HG03280 (cell line): ENCODE data around the gene ADCK1.
"Not testable (repeated sequence)": the region's sequence is repeated elsewhere in the genome, so short reads cannot be mapped to it uniquely, and the experiment has no call there.

ENCODE experiments used
- ATAC-seq: cut with Tn5 transposase; IDR thresholded peaks from one replicate; pipeline ENCODE4 v1.9.1; 2021; ENCODE audit warnings: mild to moderate bottlenecking, moderate library complexity; ENCODE audit not compliant: unreplicated experiment

The ADCK1 gene

DNA sequence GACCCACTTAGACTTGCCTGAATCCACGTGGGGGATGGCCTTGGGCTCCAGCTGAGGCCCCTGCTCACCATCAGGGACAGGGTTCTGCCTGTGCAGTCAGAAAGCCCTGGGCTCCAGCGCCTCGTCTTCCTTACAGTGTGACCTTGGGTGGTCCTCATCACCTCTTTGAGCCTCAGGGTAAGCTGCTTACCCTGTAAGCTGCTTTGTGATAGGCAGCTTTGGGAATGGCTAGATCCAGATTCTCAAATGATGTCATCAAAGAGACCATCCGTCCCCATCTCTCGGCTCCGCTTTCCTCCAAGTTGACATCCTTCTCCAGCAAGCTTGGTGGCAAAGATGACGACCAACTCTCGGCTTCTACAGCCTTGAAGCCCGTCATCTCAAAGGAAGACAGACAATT lies 127.0 kb downstream of the ADCK1 start:
- no peak for ATAC-seq

DNA sequence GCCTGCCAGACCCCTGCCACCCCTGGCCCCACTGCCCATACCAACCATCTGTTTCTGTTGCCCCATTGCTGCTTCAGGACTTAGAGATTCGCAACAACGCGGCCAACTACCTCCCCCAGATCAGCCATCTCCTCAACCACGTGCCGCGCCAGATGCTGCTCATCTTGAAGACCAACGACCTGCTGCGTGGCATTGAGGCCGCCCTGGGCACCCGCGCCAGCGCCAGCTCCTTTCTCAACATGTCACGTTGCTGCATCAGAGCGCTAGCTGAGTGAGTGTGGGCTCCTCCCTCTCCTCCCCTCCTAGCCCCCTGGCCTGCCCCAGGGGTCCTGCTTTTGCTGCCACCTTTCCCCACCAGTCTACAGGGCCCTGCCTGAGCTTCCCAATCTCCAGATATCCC lies 131.5 kb downstream of the ADCK1 start:
- no peak for ATAC-seq

DNA sequence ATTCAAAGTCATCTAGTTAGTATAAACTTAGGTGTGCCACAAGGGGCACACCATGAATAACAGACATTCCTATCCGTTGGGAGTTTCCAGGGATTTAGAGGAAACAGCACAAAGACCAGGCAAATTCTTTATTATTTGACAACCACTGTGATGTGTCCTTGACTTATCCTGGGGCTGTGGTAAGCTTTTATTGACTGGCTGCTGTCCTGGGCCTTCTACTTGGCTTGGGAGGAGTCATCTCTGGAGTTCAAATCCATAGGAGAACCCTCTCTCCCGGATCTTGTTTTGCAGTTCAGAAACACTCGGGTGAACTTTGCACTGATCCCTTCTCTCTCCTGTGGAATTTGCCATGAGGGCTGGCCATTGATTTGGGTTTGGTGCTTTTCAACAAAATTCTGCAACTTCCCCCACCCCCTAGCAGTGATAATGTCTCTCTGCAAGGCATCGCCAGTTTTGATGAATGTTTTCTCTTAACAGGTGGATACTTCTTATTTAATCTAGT lies 136.3 kb downstream of the ADCK1 start:
- no peak for ATAC-seq

GRCh38 chr14:77947372-77947771 lies 147.5 kb downstream of the ADCK1 start:
- ATAC-seq = no peak

DNA sequence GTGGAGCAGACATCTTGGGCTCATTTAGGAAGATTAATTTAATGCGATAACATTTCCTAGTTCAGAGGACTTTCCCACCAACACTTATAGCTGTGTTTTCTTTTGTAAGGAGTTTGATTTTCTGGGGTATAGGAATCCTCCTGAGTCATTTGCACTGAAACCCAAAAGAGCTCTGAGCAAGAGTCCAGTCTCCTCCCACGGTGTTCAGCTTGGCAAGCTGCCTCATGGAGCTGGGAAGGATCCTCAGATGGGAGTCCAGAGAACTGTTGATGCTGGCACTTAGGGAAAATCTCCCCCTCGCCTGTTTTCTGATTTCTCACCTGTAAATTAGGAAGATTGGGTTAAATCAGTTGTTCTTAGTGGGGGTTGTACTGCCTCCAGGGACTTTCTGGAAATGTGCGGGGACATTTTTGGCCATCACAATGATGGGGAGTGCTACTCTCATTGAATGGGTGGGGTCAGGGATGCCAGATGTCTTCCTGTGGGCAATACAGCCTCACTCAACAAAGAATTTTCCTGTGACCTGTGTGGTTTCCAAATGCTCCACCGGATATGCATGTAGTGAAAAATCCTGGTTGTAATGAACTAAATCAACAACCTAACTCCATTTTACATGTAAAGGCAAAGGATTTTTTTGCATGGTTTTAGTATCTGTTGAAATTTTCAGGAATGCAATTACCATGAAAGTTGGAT lies 150.6 kb downstream of the ADCK1 start:
- no peak for ATAC-seq

- no peak for ATAC-seq
Observed at GRCh38 chr14:77955816-77956484, 156.0 kb downstream of the ADCK1 start.

GRCh38 chr14:77959686-77960085 lies 159.8 kb downstream of the ADCK1 start:
- not testable (repeated sequence) for ATAC-seq

DNA sequence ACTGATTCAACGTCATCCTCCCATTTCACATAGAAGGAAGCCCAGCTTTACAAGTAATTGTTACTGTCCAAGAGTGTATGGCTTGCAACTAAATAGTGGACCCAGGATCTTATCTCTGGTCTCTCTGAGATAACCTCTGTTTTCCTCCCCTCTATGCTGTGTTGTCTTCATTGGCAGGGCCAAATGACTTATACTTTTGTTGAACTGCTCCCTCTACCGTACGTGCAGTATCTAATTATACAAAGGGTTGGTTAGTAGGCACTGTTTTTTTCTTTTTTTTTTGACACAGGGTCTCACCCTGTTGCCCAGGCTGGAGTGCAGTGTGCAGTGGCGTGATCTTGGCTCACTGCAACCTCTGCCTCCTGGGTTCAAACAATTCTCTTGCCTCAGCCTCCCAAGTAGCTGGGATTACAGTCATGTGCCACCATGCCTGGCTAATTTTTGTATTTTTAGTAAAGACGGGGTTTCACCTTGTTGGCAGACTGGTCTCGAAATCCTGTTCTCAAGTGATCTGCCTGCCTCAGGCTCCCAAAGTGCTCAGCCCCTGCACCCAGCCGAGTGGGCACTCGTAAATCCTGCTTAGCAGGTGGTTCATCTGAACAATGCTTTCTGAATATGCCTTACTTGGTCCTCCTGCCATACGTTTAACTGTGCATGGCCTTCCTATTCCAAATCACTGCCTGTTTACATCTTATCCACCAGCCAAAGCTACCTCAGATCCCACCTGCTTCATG lies 162.1 kb downstream of the ADCK1 start:
- ATAC-seq = no peak

DNA sequence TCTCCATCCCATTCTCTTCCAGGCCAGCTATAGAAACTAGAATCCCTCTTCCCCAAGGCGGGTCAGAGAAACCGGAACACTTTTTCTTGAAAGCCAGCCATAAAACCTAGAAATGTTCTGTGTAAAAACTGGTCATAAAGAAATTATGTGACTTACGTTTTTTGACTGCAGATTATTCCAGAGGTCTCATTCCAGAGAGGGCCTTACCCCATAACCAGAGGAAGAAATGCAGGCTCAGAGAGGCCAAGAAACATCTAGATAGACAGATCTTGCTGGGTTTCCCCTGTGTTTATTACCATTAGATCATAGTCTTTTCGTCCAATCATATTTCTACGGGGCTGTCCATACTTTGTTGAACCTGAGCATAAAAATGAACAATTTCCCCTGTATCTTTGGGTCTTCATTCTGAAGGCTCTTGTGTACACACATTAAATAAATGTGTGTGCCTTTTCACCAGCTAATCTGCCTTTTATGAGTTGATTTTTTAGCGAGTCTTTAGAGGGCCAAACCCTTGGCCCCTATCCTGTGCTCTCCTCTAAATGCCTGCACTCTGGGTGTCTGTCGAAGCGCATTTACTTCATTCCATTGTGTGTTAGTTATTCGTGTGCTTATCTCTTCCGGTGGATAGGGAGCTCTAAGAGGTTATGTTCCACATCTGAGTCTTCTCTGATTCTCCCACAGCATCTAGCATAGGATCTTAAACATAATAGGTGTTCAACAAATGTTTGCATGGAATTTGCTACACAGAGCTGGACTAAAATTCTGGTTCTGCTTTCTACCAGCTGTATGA lies 163.0 kb downstream of the ADCK1 start:
- no peak for ATAC-seq

DNA sequence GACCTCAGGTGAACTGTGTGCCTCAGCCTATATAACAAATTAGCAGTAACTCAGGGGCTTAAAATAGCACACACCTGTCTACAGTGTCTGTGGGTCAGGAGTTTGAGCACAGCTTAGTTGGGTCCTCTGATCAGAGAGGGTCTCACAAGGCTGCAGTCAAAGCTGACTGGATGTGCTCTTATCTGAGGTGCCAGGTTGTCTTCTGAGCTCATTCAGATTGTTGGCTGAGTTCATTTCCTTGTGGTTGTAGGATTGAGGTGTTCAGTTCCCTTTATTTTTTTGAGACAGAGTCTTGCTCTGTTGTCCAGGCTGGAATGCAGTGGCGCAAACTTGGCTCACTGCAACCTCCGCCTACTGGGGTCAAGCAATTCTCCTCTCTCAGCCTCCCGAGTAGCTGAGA lies 164.7 kb downstream of the ADCK1 start:
- ATAC-seq = no peak

DNA sequence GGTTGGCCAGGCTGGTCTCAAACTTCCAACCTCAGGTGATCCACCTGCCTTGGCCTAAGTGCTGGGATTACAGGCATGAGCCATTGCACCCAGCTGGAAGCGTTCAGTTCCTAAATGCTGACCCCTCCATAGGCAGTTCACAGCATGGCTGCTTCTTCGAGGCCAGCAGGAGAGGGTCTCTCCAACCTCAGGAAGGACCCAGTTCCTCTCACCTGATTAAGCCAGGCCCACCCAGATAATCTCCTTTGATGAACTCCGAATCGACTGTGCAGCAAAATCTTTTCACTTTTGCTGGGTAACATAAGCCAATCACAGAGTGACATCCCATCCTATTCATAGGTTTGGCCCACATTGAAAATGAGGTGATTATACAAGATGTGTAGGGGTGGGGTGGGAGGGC lies 165.1 kb downstream of the ADCK1 start:
- ATAC-seq = no peak

- ATAC-seq = peak; percentile 41
Observed at GRCh38 chr14:77965919-77966435, 166.1 kb downstream of the ADCK1 start.

- no peak for ATAC-seq
Observed at GRCh38 chr14:77967110-77967509, 167.2 kb downstream of the ADCK1 start.

DNA sequence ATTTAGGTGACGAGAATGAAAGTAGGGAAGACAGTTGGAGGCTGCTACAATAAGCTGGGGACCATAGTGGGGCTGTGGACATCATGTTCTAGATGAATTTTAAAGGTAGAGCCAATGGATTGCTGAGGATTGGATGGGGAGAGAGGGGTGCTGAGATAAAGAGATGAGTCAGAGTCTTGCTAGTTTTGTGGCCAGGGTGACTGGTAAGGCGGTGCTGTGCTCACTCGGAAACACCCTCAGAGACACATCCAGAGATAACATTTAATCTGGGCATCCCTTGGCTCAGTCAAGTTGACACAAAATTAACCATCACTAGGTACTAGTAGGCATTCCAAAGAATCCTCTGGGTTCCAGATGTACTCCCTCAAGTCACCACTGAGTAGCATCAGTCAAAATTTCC lies 170.7 kb downstream of the ADCK1 start:
- no peak for ATAC-seq

DNA sequence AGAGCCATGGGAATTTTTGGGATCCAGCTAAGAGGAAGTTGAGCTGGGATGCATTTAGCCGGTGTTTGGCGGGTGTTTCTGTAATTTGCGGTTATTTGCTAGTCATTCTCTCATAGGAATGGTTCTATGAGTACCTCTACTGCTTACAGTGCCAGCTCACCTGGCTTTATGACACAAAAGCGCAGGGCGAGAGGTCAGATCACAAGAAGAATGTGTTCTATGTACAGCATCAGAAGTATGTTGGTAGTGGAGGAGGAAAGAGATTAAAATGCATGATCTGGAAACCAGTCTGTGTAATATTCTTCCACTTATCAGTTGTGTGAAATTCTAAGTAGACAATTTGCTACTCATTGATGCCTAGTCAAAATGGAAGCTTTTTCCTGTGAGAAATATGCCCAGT lies 173.3 kb downstream of the ADCK1 start:
- ATAC-seq = no peak

DNA sequence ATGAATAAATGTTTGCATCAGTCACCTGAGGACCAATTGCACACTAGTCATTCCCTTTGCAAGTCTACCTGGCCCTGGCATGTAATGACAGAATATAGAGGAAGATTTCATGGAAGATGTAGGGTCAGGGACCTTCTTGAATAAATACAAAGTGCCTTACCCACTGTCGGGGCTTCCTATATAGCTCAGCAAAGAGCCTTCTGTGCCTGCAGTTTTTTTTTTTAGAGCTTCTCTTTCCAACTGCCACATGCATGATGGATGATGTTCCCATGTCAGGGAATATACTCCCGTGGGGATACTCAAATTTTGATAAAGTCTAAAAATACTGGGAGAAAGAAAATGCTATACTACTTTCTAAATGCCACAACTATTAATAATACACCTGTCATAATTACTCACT lies 176.7 kb downstream of the ADCK1 start:
- no peak for ATAC-seq

DNA sequence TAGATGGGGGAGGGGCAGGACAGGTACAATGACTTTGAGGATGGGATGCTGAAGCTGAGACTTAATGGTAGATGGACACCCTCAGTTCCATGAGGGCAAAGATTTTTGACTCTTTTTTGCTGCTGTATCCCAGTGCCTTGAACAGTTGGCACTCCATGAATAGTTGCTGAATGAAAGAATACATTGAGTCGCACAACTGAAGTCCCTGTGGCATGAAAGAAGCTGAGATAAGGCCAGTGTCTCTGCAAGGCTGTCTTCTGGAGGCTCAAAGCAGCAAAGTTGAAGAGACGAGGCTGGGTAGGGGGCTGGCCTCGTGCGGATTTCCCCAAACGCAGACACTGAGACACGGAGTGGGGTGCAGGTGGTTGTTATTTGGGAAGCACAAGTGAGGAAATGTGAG lies 179.3 kb downstream of the ADCK1 start:
- no peak for ATAC-seq

GRCh38 chr14:77979666-77980351 lies 179.9 kb downstream of the ADCK1 start:
- ATAC-seq = no peak

GRCh38 chr14:77980475-77981321 lies 180.8 kb downstream of the ADCK1 start:
- ATAC-seq = no peak
